ENCODE results near the gene CYP4V2.

DNA sequence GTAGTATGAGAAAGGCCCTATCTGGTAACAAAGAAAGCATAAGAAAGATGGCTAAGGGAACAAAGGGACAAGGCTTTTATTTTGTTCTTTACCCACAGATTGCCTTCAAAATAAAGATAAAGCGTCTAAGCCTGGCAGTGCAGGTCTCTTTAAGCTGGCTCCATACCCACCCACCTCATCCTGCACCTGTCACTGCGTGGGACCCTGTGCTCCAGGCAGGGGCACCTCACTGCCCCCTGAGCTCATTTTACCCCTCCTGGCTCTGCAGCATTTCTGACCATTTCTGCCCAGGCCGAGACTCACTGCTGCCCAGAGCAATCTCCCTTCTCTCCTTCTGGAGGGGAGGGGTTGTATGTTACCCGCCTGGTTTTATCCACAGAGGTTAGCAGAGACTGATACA, 1.7 kb upstream of the CYP4V2 start:
- TF ChIP-seq ZFX (IDR thresholded peaks at IDR 0.05): no peak
- TF ChIP-seq, protein P1, sequence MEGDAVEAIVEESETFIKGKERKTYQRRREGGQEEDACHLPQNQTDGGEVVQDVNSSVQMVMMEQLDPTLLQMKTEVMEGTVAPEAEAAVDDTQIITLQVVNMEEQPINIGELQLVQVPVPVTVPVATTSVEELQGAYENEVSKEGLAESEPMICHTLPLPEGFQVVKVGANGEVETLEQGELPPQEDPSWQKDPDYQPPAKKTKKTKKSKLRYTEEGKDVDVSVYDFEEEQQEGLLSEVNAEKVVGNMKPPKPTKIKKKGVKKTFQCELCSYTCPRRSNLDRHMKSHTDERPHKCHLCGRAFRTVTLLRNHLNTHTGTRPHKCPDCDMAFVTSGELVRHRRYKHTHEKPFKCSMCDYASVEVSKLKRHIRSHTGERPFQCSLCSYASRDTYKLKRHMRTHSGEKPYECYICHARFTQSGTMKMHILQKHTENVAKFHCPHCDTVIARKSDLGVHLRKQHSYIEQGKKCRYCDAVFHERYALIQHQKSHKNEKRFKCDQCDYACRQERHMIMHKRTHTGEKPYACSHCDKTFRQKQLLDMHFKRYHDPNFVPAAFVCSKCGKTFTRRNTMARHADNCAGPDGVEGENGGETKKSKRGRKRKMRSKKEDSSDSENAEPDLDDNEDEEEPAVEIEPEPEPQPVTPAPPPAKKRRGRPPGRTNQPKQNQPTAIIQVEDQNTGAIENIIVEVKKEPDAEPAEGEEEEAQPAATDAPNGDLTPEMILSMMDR (conservative IDR thresholded peaks at IDR 0.05): no peak
